GM12865 (cell line): ENCODE measurements around the gene RAB22A.
A peak's percentile ranks its signal among the peaks of the same experiment; 100 is the strongest.

ENCODE experiments used
- DNase-seq: peaks from one replicate; pipeline ENCODE4 v3.0.0; 2010; ENCODE audit warnings: low read depth
- H3K4me3 ChIP-seq: 2 replicates; pipeline ENCODE4 v1.5.1; 2011; ENCODE audit warnings: mild to moderate bottlenecking, low read depth, low read length, control low read depth
- CTCF ChIP-seq: IDR thresholded peaks from 2 replicates; pipeline ENCODE4 v1.5.1; 2011; ENCODE audit warnings: low read length, control low read depth, low read depth, inconsistent platforms; ENCODE audit not compliant: insufficient read depth; ENCODE audit errors: missing control alignments

The RAB22A gene

GRCh38 chr20:58381627-58382026 is 72.1 kb downstream of the RAB22A start:
- no peak for TF ChIP-seq CTCF
- DNase-seq: no peak
- H3K4me3 ChIP-seq: no peak overlapping the region

- H3K4me3 ChIP-seq: no peak overlapping the region
- TF ChIP-seq CTCF: no peak
- DNase-seq: no peak
Measured at GRCh38 chr20:58382096-58382495, 72.6 kb downstream of the RAB22A start.

GRCh38 chr20:58384821-58385220 is 75.3 kb downstream of the RAB22A start:
- no peak overlapping the region for H3K4me3 ChIP-seq

GRCh38 chr20:58388028-58388601 is 78.6 kb downstream of the RAB22A start:
- no peak for TF ChIP-seq CTCF
- H3K4me3 ChIP-seq: peak overlapping the region; percentile 61
- DNase-seq: no peak

More at GRCh38 chr20:58384821-58385220, 75.3 kb downstream of the RAB22A start:
- no peak for DNase-seq
- no peak for TF ChIP-seq CTCF

- no peak for TF ChIP-seq CTCF
- peak within 1 kb of the TSS; percentile 92 for H3K4me3 ChIP-seq
- peak; percentile 99 for DNase-seq
Measured at GRCh38 chr20:58388882-58389323, 79.4 kb downstream of the RAB22A start, which contains the start of gene VAPB. Gene VAPB, plus strand, starts transcription at chr20:58389229. Its CDS starts 231 bp downstream, at chr20:58389460.

GRCh38 chr20:58389324-58389967 is 79.9 kb downstream of the RAB22A start:
- DNase-seq: peak; percentile 70
- TF ChIP-seq CTCF: no peak
- H3K4me3 ChIP-seq: peak overlapping the region; percentile 92
